ENCODE measurements around the gene TBC1D5. TPM values are rescaled to one million over a fixed set of nuclear protein-coding genes. Genes with fewer than 3 reads are reported as not detected.

The TBC1D5 gene
- total and polyA plus RNA-seq, 2 of the 8 experiments (the other 6 are each of a cell fraction or from before 2014, with no cell fraction given), result 11.0 to 22.9 TPM

DNA sequence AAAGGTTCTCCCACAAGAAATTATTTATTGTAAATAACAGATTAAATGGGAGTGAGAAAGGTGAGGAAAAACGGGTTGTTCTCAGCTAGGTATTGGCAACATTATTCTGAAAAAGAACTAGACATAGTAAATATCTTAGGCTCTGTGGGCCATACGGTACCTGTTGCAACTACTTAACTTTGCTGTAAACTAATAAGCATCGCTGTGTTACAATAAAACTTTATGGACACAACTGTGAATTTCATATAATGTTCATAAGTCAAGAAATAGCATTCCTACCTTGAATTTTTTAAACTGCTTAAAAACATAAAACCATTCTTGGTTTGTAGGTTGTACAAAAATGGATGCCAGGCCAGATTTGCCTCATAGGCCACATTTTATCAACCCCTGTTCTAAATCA, 183.9 kb downstream of the TBC1D5 start:
- POLR2A ChIA-PET (ENCODE audit: partially characterized antibody), result no interaction called here
- Histone ChIP-seq H3K18ac (ENCODE audit: extremely low read depth, low read length) (no peak overlapping the region), H2BK120ac (replicated peaks; ENCODE audit: low read depth, low read length) (no peak overlapping the region), H3K4me1 (replicated peaks in 1 of 4; ENCODE audit: control insufficient read depth in 3 of 4, insufficient read depth in 4 of 4, low read length in 3 of 4) (no peaks in the 10 kb centered on the region; a peak in 1 of 7 replicates), H3K27ac (ENCODE audit: low read depth, low read length) (no peak overlapping the region), H3K36me3 (ENCODE audit: control insufficient read depth in 2 of 4, insufficient read depth in 4 of 4, low read length in 3 of 4) (no peaks in the 10 kb centered on the region), H3K9ac (replicated peaks in 1 of 4; ENCODE audit: extremely low read depth in 1 of 4, low read depth in 3 of 4, low read length in 3 of 4) (no peak overlapping the region), H4K91ac (replicated peaks; ENCODE audit: insufficient read length, low read length) (no peak overlapping the region), H4K5ac (ENCODE audit: insufficient read length, low read depth, low read length) (no peak overlapping the region), H3K4me3 (ENCODE audit: extremely low read depth in 1 of 4, insufficient read depth in 2 of 4, low read depth in 3 of 4, low read length in 4 of 4) (no peak overlapping the region), H2AK5ac (ENCODE audit: low read depth, low read length) (no peak overlapping the region), H3K79me2 (ENCODE audit: control insufficient read depth in 1 of 2, insufficient read depth in 2 of 2, low read length in 2 of 2) (no peaks in the 10 kb centered on the region), H4K20me1 (replicated peaks in 1 of 2; ENCODE audit: control insufficient read depth in 1 of 2, insufficient read depth in 2 of 2, low read length in 2 of 2) (no peaks in the 10 kb centered on the region), H2AFZ (ENCODE audit: low read length) (no peak overlapping the region), H3K23ac (ENCODE audit: insufficient read length) (no peak overlapping the region), H2BK20ac (ENCODE audit: low read length) (no peak overlapping the region), H3K9me3 (ENCODE audit: insufficient read depth in 2 of 2, low read depth in 1 of 2, low read length in 1 of 2) (no peaks in the 10 kb centered on the region), H3K79me1 (ENCODE audit: low read depth, low read length) (no peaks in the 10 kb centered on the region), H3K27me3 (replicated peaks in 1 of 4; ENCODE audit: control insufficient read depth in 3 of 4, extremely low read depth in 1 of 4, insufficient read depth in 3 of 4, low read length in 3 of 4) (no peaks in the 10 kb centered on the region), H3K4me2 (ENCODE audit: insufficient read depth in 1 of 2, low read depth in 2 of 2, low read length in 2 of 2) (no peak overlapping the region), H3K23me2 (ENCODE audit: low read depth, low read length) (no peaks in the 10 kb centered on the region), H3K4ac (replicated peaks; ENCODE audit: insufficient read length, low read depth, low read length) (no peak overlapping the region), H2BK12ac (ENCODE audit: low read depth, low read length) (no peak overlapping the region), H3K56ac (replicated peaks; ENCODE audit: insufficient read length, low read depth, low read length) (no peak overlapping the region), H2BK15ac (ENCODE audit: low read length) (no peak overlapping the region), H3K14ac (ENCODE audit: insufficient read length) (no peak overlapping the region), H4K8ac (ENCODE audit: extremely low read depth, insufficient read depth, low read length) (no peak overlapping the region), H2BK5ac (ENCODE audit: low read depth, low read length) (no peak overlapping the region)
- FAIRE-seq (no peak), DNase-seq (ENCODE audit: low read depth in 1 of 2, low spot score in 2 of 2) (no peak)
- WGBS, 2 experiments (ENCODE audit: extremely low coverage in 1 of 2, insufficient coverage in 1 of 2, insufficient read length in 1 of 2, insufficient replicate concordance in 2 of 2, low coverage in 1 of 2, low lambda C conversion rate in 2 of 2, missing lambda C conversion rate in 1 of 2), result 93% methylated on average over 3 of the region's 3 CpGs; no CpG with 5 or more reads in 1 of the 2 experiments
- CTCF ChIA-PET (ENCODE audit: partially characterized antibody), result interaction anchor here (0.6 kb wide), 1 partner anchor 706 kb away, joined by 3 read pairs; no protein-coding TSS in a partner anchor
- TF ChIP-seq SIN3A (conservative IDR thresholded peaks at IDR 0.05 in 1 of 2, IDR thresholded peaks at IDR 0.05 in 1 of 2; ENCODE audit: low read depth in 1 of 2, low read length in 2 of 2) (no peak), KDM4A (IDR thresholded peaks at IDR 0.05; ENCODE audit: low read depth, low read length, severe bottlenecking) (no peak), JUN (IDR thresholded peaks at IDR 0.05; ENCODE audit: low read depth, low read length) (no peak), EZH2 (IDR thresholded peaks at IDR 0.05; ENCODE audit: low read depth, low read length, severe bottlenecking) (no peak), CREB1 (IDR thresholded peaks at IDR 0.05) (no peak), SUZ12 (IDR thresholded peaks at IDR 0.05; ENCODE audit: low read length) (no peak), CBX5 (IDR thresholded peaks at IDR 0.05; ENCODE audit: low read depth, low read length) (no peak), POU5F1 (IDR thresholded peaks at IDR 0.05; ENCODE audit: low read depth, low read length) (no peak), TEAD4 (IDR thresholded peaks at IDR 0.05; ENCODE audit: low read depth, low read length) (no peak), EGR1 (IDR thresholded peaks at IDR 0.05; ENCODE audit: borderline replicate concordance, low read depth, low read length) (no peak), KDM1A (IDR thresholded peaks at IDR 0.05; ENCODE audit: borderline replicate concordance, low read length) (no peak)
- TF ChIP-seq, protein P1, sequence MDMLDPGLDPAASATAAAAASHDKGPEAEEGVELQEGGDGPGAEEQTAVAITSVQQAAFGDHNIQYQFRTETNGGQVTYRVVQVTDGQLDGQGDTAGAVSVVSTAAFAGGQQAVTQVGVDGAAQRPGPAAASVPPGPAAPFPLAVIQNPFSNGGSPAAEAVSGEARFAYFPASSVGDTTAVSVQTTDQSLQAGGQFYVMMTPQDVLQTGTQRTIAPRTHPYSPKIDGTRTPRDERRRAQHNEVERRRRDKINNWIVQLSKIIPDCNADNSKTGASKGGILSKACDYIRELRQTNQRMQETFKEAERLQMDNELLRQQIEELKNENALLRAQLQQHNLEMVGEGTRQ (IDR thresholded peaks at IDR 0.05; ENCODE audit: low read length), result no peak
